ENCODE results near the gene MYO9B. TPM values are rescaled to one million over a fixed set of nuclear protein-coding genes. Genes with fewer than 3 reads are reported as not detected.

Gene MYO9B
- total RNA-seq, 2 donors from 2014 or later, result 149 to 152 TPM

- Mint-ChIP-seq H3K27ac (peak overlapping the region; percentile 43), H3K4me1 (peaks cover 22% of the 10 kb centered on the region), H3K9me3 (no peaks in the 10 kb centered on the region), H3K27me3 (no peaks in the 10 kb centered on the region), H3K36me3 (ENCODE audit: low read depth) (peaks cover 72% of the 10 kb centered on the region), H3K4me3 (no peak overlapping the region)
- no peak for ATAC-seq (replicated peaks)
These were observed 34.5 kb downstream of the MYO9B start for GRCh38 chr19:17109962-17110598.

DNA sequence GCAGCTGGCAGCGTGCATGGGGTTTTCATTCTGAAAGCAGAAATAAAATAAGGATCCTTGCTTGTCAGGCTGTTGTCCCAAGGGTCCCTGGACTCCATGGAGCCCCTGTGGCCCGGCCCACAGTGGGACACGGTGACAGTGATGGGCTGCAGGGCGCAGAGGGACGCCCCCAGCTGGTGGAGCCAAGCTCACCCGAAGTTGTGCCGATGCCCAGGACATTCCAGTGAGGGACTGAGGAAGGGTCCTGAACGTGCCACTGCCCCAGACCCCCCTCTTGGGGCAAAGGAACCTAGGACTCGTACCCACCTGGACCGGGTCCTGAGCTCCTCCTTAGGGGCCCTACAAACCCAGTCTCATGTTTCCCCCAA lies 35.0 kb downstream of the MYO9B start:
- peaks cover 24% of the 10 kb centered on the region for H3K4me1 Mint-ChIP-seq
- no peak for ATAC-seq (replicated peaks)
- H3K4me3 Mint-ChIP-seq, result no peak overlapping the region
- H3K27ac Mint-ChIP-seq, result no peak overlapping the region
- no peaks in the 10 kb centered on the region for H3K9me3 Mint-ChIP-seq
- H3K27me3 Mint-ChIP-seq, result no peaks in the 10 kb centered on the region
- H3K36me3 Mint-ChIP-seq (ENCODE audit: low read depth), result peaks cover 72% of the 10 kb centered on the region

DNA sequence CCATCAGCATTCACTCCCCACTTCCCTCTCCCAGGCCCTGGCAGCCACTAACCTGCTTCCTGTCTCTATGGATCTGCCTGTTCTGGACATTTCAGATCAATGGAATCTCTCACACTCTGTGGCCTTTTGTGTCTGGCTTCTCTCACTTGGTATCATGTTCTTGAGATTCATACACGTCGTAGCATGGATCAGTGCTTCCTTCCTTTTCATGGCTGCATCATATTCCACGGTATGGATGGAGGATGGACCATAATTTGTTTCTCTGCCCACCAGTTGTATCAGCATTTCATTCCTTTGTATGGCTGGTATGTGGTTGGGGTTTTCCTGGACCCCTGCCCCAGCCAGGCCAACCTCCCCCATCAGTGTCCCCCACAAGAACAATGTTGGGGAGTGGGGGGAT lies 36.2 kb downstream of the MYO9B start:
- Mint-ChIP-seq H3K4me3 (no peak overlapping the region), H3K36me3 (ENCODE audit: low read depth) (peaks cover 66% of the 10 kb centered on the region), H3K4me1 (peaks cover 27% of the 10 kb centered on the region), H3K27ac (peak overlapping the region; percentile 62), H3K27me3 (no peaks in the 10 kb centered on the region), H3K9me3 (no peaks in the 10 kb centered on the region)
- no peak for ATAC-seq (replicated peaks)

DNA sequence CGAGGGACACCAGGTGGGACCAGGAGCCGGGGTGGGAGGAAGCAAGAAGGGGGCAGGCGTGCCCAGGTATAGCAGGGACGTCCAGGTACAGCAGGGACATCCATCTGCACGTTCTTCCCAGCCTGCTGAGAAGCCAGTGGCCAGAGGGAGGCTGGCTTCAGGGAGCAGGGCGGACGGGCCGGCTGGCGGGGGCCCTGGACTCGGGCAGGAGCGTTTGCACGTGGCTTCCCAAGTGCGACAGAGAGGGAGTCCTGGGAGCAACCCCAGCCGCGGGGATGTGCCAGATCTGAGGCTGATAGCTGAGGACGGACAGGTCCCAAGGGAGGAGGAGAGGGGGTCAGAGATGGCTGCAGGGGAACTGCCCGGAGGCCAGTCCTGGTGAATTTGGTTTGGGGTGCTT lies 36.7 kb downstream of the MYO9B start:
- Mint-ChIP-seq H3K4me3 (no peak overlapping the region), H3K36me3 (ENCODE audit: low read depth) (peaks cover 65% of the 10 kb centered on the region), H3K27ac (peak overlapping the region; percentile 64), H3K27me3 (no peaks in the 10 kb centered on the region), H3K4me1 (peaks cover 27% of the 10 kb centered on the region), H3K9me3 (no peaks in the 10 kb centered on the region)
- ATAC-seq (replicated peaks), result no peak

DNA sequence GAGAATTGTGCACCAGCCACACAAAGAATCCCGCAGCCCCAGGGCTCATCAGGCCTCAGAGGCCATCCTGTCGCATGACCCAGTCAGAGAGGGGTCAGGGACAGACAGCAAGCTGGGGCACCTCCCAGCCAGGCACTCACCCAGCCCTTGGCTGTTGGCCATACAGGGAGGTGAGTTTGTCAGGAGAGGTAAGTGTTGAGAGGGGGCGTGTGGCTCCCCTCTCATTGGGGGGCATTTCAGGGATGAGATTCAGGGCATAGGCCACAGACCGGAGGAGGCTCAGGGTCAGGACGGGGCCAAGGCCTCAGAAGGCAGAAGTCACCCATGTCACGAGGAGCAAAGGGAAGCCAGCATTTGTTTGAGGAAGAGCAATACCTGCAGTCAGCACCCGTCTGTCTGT lies 37.1 kb downstream of the MYO9B start:
- peaks cover 61% of the 10 kb centered on the region for H3K36me3 Mint-ChIP-seq (ENCODE audit: low read depth)
- no peak for ATAC-seq (replicated peaks)
- H3K27me3 Mint-ChIP-seq, result no peaks in the 10 kb centered on the region
- H3K4me1 Mint-ChIP-seq, result peaks cover 24% of the 10 kb centered on the region
- H3K4me3 Mint-ChIP-seq, result no peak overlapping the region
- H3K9me3 Mint-ChIP-seq, result no peaks in the 10 kb centered on the region
- peak overlapping the region; percentile 64 for H3K27ac Mint-ChIP-seq

DNA sequence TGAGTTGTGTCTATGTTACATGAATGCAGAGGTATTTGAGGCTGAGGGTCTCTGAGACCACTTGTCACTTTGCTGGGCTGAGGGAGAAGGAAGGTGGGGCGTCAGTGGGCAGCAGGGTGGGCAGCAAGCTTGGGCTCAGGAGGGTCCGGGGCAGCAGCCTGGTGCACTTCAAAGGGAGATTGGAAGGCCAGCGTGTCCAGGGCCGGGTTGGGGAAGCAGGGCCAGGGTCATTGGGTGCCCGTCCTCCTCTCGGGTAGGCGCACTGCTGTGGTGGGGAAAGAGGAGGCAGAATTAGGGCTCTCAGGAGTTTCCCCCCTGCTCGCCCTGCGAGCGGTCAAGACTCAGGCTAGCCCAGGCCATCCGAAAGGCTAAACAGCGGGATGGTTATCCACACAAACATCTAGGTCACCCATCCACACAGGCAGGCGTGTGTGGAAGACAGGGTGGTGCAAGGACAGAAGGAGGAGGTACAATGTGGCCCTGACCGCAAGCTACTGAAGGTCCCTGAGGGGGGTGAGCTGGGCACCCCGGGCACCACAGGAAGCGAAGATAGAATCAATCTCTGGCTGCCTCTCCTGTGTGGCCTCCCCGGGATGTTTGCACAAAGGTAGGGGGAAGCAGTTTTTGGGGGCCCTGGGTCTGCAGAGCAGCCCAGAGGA lies 37.7 kb downstream of the MYO9B start:
- ATAC-seq (replicated peaks), result no peak
- Mint-ChIP-seq H3K4me3 (no peak overlapping the region), H3K9me3 (no peaks in the 10 kb centered on the region), H3K4me1 (peaks cover 23% of the 10 kb centered on the region), H3K27ac (peak overlapping the region; percentile 64), H3K27me3 (no peaks in the 10 kb centered on the region), H3K36me3 (ENCODE audit: low read depth) (peaks cover 56% of the 10 kb centered on the region)

GRCh38 chr19:17114414-17114831 lies 38.8 kb downstream of the MYO9B start:
- ATAC-seq (replicated peaks), result no peak
- H3K27me3 Mint-ChIP-seq, result no peaks in the 10 kb centered on the region
- peaks cover 22% of the 10 kb centered on the region for H3K4me1 Mint-ChIP-seq
- no peak overlapping the region for H3K4me3 Mint-ChIP-seq
- H3K36me3 Mint-ChIP-seq (ENCODE audit: low read depth), result peaks cover 52% of the 10 kb centered on the region
- no peaks in the 10 kb centered on the region for H3K9me3 Mint-ChIP-seq
- H3K27ac Mint-ChIP-seq, result no peak overlapping the region

- H3K27ac Mint-ChIP-seq, result no peak overlapping the region
- H3K4me1 Mint-ChIP-seq, result peaks cover 17% of the 10 kb centered on the region
- no peaks in the 10 kb centered on the region for H3K9me3 Mint-ChIP-seq
- peaks cover 57% of the 10 kb centered on the region for H3K36me3 Mint-ChIP-seq (ENCODE audit: low read depth)
- no peak overlapping the region for H3K4me3 Mint-ChIP-seq
- ATAC-seq (replicated peaks), result no peak
- no peaks in the 10 kb centered on the region for H3K27me3 Mint-ChIP-seq
These were observed 41.6 kb downstream of the MYO9B start for GRCh38 chr19:17116996-17117702.

GRCh38 chr19:17118957-17119356 lies 43.4 kb downstream of the MYO9B start:
- no peaks in the 10 kb centered on the region for H3K9me3 Mint-ChIP-seq
- no peak overlapping the region for H3K27ac Mint-ChIP-seq
- no peak overlapping the region for H3K4me3 Mint-ChIP-seq
- no peaks in the 10 kb centered on the region for H3K27me3 Mint-ChIP-seq
- H3K36me3 Mint-ChIP-seq (ENCODE audit: low read depth), result peaks cover 46% of the 10 kb centered on the region
- peaks cover 10% of the 10 kb centered on the region for H3K4me1 Mint-ChIP-seq
- no peak for ATAC-seq (replicated peaks)

DNA sequence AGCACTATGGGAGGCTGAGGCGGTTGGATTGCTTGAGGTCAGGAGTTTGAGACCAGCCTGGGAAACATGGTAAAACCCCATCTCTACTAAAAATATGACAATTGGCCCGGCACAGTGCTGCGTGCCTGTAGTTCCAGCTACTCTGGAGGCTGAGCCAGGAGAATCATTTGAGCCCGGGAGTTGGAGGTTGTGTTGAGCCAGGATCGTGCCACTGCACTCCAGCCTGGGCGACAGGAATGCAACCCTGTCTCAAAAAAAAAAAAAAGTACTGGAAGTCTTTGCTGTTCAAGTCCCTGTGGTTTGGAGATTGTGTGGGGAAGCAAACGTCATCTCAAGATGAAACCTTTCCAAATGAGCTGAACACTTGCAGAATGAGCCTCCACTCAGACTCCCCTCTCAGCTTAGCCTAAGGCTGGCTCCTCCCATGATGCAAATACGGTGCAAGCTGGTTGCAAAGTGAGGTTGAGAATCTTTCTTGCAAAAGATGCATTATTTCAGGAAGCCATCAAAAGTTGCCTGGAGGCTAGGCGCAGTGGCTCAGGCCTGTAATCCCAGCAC lies 46.2 kb downstream of the MYO9B start:
- no peak overlapping the region for H3K27ac Mint-ChIP-seq
- no peaks in the 10 kb centered on the region for H3K27me3 Mint-ChIP-seq

DNA sequence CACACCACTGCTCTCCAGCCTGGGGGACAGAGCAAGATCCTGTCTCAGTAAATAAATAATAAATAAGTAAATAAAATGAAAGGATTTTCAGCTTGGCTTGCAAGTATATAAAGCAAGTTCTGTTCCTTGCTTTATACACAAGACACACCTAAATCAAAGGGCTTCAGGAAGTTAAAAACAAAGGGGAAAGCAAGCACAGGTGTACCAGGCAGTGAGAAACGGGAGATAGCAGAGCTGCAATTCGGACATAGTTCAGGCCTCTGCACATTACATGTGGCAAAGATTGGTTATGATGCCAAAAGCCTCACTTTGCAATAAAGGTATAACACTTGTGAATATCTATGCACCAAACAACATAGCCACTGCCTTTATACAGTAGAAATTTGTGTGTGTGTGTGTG lies 47.5 kb downstream of the MYO9B start:
- no peak for ATAC-seq (replicated peaks)
- H3K4me1 Mint-ChIP-seq, result peaks cover 22% of the 10 kb centered on the region
- H3K9me3 Mint-ChIP-seq, result no peaks in the 10 kb centered on the region
- no peak overlapping the region for H3K4me3 Mint-ChIP-seq
- H3K27me3 Mint-ChIP-seq, result no peaks in the 10 kb centered on the region
- H3K36me3 Mint-ChIP-seq (ENCODE audit: low read depth), result peaks cover 34% of the 10 kb centered on the region
- no peak overlapping the region for H3K27ac Mint-ChIP-seq

More for the DNA sequence above, 46.2 kb downstream of the MYO9B start:
- Mint-ChIP-seq H3K4me3 (no peak overlapping the region), H3K9me3 (no peaks in the 10 kb centered on the region), H3K36me3 (ENCODE audit: low read depth) (peaks cover 23% of the 10 kb centered on the region), H3K4me1 (peaks cover 22% of the 10 kb centered on the region)
- ATAC-seq (replicated peaks), result no peak

DNA sequence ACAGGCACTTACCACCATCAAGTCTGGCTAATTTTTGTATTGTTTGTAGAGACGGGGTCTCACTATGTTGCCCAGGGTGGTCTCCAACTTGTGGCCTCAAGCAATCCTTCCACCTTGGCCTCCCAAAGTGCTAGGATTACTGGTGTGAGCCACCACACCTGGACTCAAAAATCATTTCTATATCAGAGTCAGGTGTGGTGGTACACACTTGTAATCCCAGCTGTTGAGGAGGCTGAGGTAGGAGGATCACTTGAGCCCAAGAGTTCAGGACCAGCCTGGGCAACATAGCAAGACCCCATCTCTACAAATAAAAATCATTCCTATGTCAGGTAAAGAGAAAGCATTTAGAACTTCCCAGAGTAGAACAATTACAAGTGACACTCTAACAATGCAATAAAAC lies 48.4 kb downstream of the MYO9B start:
- H3K4me1 Mint-ChIP-seq, result peaks cover 22% of the 10 kb centered on the region
- H3K9me3 Mint-ChIP-seq, result no peaks in the 10 kb centered on the region
- peak overlapping the region; percentile 91 for H3K4me3 Mint-ChIP-seq
- peaks cover 37% of the 10 kb centered on the region for H3K36me3 Mint-ChIP-seq (ENCODE audit: low read depth)
- H3K27ac Mint-ChIP-seq, result peak overlapping the region; percentile 64
- no peak for ATAC-seq (replicated peaks)
- no peaks in the 10 kb centered on the region for H3K27me3 Mint-ChIP-seq

- peaks cover 22% of the 10 kb centered on the region for H3K4me1 Mint-ChIP-seq
- H3K9me3 Mint-ChIP-seq, result no peaks in the 10 kb centered on the region
- ATAC-seq (replicated peaks), result peak; percentile 71
- H3K36me3 Mint-ChIP-seq (ENCODE audit: low read depth), result peaks cover 36% of the 10 kb centered on the region
- H3K27me3 Mint-ChIP-seq, result no peaks in the 10 kb centered on the region
- H3K27ac Mint-ChIP-seq, result peak overlapping the region; percentile 97
- H3K4me3 Mint-ChIP-seq, result peak overlapping the region; percentile 91
These were observed 49.6 kb downstream of the MYO9B start for GRCh38 chr19:17125062-17125727.
